Measurements from ENCODE around the gene BSN.

BSN gene

DNA sequence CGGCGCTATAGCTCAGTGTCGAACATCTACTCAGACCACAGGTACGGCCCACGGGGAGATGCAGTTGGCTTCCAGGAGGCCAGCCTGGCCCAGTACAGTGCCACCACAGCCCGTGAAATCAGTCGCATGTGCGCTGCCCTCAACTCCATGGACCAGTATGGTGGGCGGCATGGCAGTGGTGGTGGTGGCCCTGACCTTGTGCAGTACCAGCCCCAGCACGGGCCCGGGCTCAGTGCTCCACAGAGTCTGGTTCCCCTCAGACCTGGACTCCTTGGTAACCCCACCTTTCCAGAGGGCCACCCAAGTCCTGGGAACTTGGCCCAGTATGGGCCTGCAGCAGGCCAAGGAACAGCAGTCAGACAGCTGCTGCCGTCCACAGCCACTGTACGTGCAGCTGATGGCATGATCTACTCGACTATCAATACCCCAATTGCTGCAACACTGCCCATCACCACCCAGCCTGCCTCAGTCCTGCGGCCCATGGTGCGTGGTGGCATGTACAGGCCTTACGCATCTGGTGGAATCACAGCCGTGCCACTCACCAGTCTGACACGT, 101.5 kb downstream of the BSN start:
- no peak for FAIRE-seq

DNA sequence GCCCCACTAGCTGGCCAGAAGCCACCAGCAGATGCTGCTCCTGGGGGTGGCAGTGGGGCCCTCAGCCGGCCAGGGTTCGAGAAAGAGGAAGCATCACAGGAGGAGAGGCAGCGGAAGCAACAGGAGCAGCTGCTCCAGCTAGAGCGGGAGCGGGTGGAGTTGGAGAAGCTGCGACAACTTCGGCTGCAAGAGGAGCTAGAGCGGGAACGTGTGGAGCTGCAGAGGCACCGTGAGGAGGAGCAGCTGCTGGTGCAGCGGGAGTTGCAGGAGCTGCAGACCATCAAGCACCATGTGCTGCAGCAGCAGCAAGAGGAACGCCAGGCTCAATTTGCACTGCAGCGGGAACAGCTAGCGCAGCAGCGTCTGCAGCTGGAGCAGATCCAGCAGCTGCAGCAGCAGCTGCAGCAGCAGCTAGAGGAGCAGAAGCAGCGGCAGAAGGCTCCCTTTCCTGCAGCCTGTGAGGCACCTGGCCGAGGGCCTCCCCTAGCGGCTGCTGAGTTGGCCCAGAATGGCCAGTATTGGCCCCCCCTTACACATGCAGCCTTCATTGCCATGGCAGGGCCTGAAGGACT, 102.3 kb downstream of the BSN start:
- no peak for FAIRE-seq

DNA sequence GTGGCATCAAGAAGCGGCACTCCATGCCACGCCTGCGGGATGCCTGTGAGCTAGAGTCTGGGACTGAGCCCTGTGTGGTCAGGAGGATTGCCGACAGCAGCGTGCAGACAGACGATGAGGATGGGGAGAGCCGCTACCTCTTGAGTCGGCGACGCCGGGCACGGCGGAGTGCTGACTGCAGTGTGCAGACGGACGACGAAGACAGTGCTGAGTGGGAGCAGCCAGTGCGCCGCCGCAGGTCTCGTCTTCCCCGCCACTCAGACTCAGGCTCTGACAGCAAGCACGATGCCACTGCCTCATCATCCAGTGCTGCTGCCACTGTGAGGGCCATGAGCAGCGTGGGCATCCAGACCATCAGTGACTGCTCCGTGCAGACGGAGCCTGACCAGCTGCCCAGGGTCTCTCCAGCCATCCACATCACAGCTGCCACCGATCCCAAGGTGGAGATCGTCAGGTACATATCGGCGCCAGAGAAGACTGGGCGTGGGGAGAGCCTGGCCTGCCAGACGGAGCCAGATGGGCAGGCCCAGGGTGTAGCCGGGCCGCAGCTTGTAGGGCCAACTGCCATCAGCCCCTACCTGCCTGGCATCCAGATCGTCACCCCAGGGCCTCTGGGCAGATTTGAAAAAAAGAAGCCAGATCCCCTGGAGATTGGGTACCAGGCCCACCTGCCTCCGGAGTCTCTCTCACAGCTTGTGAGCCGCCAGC, 103.1 kb downstream of the BSN start:
- no peak for FAIRE-seq

DNA sequence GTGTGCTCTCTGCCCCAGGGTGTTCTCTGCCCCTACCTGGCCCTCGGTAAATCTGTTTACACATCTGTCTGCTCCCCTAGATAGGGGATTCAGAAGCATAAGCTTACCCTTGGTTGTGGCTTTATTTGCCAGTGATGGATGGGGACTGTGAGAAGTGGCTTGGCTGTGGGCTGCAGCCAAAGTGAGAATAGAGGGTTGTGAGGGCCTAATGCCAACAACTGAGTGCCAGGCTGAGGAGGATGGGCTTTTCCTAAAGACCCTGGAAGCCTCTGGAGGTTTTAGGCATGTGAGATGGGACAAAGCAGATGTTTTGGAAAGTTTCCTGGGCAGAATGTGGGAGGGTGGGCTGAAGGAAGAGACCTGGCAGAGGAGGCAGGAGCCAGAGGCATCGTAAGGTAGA, 104.4 kb downstream of the BSN start:
- FAIRE-seq: no peak

DNA sequence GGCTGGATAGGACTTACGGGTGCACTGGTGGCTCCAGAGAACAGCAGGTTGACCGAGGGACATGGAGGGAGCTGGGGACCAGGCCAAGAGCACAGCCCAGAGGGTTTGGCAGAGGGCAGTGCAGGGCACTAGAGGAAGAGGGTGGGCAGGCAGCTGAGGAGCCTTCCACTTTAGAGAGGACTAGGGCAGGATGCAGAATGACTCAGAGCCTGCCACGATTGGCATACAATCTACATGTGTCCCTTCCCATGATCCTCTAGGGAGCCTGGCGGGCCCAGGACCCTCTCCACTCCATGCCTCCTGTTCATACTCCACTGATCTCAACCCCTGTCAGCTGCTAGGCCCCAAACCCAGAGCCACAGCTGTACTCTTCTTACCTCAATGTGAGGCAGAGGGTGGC, 105.5 kb downstream of the BSN start:
- FAIRE-seq: no peak

DNA sequence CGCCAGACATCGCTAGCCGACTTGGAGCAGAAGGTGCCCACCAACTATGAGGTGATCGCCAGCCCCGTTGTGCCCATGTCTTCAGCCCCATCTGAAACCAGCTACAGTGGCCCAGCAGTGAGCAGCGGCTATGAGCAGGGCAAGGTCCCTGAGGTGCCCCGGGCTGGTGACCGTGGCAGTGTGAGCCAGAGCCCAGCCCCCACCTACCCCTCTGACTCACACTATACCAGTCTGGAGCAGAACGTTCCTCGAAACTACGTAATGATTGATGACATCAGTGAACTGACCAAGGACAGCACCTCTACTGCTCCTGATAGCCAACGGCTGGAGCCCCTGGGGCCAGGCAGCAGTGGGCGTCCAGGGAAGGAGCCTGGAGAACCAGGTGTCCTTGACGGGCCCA, 107.0 kb downstream of the BSN start:
- no peak for FAIRE-seq

DNA sequence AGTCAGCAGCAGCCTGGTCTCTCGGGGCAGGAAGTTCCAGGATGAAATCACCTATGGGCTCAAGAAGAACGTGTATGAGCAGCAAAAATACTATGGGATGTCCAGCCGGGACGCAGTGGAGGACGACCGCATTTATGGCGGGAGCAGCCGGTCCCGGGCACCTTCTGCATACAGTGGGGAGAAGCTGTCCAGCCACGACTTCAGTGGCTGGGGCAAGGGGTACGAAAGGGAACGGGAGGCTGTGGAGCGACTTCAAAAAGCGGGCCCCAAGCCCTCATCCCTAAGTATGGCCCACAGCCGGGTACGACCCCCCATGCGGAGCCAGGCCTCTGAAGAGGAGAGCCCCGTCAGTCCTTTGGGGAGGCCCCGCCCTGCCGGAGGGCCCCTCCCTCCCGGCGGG, 107.7 kb downstream of the BSN start:
- FAIRE-seq: no peak

DNA sequence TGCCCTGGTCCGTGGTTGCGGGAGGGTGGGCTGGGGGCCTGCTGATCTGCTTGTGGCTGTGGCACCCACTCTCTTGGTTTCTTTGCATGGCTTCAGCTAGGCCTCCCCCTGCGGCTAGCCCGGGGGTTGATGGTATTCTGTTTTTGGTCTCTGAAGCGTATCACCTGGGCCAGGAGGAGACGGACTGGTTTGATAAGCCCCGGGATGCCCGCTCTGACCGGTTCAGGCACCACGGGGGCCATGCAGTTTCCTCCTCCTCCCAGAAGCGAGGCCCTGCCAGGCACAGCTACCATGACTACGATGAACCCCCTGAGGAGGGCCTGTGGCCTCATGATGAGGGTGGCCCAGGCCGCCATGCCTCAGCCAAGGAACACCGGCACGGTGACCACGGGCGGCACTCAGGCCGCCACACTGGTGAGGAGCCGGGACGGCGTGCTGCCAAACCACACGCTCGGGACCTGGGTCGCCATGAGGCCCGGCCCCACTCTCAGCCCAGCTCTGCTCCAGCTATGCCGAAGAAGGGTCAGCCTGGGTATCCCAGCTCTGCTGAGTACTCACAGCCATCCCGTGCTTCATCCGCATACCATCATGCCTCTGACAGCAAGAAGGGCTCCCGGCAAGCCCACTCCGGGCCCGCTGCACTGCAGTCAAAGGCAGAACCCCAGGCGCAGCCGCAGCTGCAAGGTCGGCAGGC, 108.6 kb downstream of the BSN start:
- FAIRE-seq: no peak

DNA sequence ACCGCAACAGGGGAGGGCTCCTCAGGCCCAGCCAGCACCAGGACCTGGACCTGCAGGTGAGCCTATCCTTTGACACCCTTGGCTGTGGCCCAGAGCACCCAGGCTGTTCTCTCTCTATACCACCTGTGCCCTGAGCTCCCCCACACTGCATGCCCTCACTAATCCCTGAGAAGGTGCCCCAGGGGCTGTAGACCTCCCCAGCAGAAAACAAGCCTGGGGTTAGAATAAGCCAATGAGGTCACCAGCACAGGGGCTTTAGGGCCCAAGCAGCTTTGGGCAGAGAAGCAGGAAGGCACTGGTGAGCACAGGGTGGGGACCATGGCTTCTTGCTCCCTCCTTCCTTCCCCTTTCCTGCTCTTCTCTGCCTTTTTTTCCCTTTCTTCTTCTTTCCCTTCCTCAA, 109.6 kb downstream of the BSN start:
- FAIRE-seq: no peak

DNA sequence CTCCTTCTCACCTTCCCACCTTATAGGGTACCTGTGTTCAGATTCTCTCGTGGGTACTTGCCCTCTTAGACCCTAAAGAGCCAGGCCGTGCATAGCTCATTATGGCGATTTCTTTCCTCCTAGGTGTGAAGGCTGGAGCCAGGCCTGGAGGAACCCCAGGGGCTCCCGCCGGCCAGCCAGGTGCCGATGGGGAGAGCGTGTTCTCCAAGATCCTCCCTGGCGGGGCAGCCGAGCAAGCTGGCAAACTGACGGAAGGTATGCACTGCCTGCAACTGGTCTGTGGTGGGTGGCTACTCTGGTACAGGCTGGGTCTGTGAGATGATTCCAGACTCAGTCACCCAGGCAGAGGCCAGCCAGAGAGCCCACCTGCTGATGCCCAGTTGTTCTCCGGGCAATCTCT, 110.0 kb downstream of the BSN start:
- FAIRE-seq: no peak

DNA sequence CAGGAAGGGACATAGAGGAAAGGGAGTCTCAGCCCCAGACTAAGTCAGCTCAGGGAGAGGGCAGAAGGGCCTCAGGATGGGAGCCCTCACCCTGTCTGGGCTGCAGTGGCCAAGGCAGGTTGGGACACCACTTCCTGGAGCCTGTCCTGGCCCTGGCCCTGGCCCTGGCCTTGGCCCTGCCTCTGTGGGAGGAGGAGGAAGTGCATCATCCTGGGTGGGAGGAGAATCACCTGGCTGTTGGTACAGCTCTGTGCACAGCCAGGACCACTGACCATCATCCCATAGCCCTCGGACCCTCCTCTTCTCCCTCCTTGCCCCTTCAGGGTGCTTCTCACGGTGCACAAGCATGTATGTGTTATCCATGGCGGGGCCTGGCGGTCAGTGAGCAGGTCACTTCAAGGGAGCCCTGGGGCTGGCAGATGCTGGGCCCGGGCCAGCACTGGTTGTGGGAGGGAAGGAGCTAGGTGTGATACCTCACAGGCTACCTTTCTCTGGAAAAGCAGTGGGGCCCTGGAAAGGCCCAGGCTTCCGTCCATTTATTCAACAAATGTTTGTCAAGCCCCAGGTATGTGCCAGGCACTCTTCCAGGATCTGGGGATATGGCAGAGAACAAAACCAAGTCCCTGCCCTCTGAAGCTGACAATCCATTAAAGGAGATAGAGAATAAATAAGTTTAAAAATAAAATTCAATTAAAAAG, 111.7 kb downstream of the BSN start:
- FAIRE-seq: no peak

DNA sequence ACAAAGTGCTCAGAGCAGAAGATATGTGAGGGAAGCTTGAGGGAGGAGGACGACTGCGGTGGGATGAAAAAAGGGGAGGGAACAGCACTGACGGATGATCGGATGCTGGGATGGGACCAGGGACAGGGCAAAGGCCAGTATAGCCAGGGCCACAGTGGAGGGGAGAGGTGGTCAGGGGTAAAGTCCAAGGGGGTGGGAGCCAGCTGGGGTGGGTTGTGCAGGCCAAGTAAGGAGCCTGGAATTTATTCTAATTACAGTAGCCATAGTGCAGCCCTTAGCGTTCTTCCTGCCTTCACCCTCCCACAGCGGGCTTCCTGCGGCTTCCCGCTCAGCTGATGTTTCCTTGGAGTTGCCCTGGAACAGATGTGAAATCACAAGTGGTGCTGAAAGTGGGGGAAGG, 112.3 kb downstream of the BSN start:
- no peak for FAIRE-seq

DNA sequence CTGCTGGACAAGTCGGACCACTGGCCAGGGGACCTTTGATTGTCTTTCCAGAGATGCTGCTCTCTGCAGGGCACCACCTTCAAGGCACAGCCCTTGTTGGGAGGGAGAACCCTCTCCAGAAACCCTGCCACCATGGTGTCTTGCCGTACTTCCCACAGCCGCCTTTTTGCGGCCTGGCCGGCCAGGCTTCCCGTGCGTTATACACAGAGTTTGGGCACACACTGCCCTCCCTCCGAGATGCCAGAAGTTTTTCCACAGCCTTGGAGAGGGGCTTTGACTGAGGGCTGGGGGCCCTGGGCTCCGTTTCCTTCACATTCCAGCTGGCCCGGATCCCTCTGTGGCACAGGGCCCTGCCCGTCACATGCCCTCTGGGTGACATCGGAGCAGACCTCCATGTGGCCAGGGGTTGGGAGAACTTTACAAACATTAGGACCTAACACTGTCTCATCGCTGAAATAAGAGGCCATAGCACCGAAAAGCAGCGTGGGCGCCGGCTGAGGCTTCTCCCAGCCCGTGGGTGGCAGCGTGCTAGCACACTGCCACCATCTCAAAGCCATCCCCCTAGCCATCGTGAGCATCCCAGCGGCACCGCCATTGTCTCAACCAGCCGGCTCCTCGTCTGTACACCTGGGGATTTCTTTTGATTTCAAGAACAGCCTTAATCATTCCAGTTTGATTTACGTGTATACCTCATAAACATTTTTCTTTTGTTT, 113.6 kb downstream of the BSN start:
- no peak for FAIRE-seq

DNA sequence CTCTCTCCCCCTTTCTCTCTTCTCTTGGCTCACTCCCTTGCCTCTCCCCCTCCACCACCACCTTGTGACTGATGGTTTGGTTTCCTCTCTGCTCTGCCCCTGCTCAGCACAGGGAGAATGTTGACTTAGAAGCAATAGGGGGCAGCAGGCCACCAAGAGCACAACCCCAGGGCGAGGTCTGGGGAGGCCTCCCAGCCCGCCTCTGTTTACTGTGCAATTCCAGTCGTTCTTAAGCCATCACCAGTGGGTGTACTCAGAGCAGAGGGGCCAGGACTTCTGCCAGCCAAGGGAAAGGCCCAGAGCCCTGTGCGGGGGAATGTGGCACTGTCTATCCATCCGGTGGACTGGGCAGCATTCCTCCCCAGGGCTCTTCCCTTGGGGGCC, 114.1 kb downstream of the BSN start:
- FAIRE-seq: no peak

DNA sequence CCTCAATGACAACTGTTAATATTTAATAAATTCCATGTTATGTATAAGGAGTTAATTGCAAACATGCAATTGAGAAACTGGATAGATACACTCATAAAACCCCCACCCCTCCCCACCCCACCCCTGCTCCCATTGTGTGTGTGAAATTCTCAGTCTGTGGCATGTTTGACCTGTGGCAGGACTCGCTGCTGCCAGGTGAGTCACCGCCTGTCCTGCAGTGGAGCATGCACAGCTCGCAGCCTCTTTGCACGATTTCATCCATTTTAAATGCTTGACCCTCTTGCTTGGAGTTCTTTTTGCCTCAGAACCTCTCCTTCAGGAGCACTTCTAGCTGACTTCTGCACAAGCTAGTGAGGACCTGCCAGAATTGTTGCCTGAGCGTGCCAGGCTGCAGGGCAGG, 114.6 kb downstream of the BSN start:
- no peak for FAIRE-seq

DNA sequence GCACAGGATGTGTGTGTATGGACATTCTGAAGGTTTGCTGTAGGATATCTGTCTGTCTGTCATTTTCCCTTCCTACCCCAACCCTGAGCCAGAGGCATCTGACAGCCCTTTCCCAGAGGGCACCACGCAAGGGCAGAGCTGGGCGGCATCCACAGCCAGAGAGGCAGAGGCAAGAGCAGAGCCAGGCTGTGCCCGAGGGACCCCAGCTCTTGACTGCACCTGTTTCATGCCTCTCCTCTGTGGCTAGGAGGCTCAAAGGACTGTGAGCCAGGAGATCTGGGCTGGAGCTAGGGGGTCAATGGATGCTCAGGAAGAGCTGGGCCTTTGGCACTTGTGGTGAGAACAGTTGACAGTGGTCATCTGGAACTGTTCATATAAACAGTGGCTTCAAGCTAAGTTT, 115.1 kb downstream of the BSN start:
- FAIRE-seq: no peak

DNA sequence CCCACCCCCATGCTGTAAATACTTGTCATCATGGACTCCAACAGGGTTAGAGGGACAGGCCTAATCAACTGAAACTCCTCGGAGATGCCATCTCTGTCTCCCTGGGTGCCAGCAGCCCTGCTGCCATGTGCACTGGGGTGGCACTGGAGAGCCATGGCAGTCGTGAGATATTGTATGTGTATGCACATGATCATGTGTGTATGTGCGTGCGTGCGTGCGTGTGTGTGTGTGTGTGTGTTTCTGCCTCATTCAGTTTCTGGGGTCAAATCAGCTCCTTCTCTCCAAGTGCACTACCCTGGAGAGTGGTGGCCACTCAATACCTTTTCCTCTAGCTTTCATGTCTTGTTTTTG, 116.6 kb downstream of the BSN start:
- no peak for FAIRE-seq

DNA sequence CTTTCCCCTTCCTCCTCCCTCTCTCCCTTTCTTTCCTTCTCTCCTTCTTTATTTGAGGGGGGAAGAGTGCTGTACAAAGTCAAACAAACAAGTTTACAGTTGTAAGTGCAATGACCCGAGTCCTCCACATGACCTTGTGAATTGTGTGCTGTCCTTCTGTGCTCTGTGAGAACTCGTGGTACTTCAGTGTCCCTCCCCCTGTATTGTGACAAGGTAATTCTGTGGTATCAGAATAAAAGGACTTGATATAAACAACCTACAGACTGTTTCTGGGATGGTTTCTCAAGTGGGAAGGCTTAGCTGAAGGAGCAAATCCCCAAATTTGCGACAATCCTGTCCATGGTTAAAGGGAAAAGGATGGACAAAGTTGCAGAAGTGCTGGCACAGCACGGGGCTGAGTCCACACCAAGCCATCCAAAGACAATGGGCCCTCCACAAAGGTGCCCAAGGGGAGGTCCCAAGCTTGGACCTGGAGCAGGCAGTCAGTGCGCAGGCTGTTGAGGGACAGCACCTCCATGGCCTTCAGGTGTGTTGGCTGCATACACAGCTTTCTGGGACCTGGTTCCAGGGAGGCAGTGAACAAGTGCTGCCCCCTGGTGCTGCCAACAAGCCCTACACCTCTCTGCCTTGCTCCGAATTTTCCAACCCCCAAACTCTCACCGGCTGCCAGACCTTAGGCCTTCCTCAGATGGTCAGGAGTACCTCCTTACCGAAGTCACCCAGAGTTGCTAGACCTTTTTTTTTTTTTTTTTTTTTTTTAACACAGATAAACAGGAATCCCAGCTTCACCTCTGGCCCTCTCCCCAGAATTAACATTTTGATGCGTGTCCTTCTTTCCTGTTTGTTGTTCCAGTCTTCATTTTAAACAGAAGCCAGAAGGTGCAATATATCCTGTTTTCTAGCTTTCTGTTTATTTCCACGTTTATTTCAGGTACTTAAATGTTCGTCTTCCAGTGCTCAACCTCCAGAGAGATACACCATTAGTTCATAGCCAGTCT, 117.3 kb downstream of the BSN start:
- no peak for FAIRE-seq

DNA sequence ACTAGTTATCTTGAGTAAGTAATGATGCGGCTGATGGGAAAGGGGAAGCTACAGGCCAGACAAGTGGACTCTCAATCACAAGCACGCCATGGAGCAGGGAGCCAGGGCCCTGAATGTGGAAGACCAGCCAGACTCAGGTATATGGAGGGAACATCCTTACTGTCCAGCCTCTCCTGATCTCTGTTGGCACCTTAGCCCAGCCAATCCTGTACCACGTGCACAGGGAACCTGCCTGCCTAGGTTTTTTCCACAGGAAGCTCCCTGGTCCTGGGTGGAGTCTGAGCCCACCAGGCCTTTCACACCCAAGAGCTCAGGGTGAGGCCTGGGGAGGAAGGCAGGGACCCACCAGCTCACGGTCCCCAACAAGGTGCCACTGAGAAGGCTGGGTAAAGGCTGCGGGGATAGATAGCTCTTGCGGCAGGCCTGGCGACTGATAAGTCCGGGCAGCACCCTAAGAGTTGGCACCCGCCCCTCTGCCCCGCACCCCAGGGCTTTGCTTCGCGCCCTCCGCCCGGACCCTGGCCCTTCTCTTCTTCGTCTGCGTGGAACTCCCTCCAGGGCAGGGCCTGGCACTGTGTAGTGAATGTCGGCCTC, 118.9 kb downstream of the BSN start:
- no peak for FAIRE-seq

DNA sequence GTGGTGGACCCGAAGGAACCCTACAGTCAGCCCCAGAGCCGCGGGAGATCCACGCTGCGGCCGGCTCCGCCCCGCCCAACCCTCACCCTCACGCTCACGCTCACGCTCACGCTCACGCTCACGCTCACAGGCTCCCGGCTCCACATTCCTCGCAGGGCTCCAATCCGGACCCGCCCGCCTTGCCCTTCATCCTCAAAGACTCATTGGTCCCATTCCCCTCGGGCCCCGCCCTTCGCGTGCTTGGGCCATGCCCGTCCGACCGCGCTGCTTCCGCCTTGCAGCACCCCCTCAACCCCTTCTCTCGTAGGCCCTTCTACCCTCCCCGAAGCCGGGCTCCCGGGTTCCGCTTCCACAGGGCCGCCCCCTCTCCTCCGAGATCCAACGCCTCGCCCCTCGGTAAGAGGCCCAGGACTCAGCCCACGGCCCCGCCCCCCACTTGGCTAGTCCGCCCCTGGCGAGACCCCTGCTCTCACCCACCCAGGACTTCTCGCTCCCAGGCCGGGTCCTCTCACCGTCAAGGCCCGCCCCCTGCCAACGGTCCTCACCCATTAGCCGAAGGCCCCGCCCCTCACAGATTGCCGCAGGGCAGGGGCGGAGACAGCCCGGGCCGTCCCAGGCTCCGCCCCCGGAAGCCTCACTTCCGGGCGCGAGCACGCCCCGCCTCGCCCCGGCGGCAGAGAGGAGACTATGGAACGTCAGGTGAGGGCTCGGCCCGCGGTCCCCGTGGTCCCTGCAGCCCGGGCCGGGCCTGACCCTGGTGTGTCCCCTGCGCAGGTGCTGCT, 119.6 kb downstream of the BSN start, which contains the start of gene APEH:
Gene APEH (plus strand): TSS at position 637 of the 782 bp plus-strand sequence. CDS start 51 bp downstream, at position 688.
- FAIRE-seq: peak; percentile 81

All from A204.1 (cell line).